Measurements from ENCODE around the gene ORAI2. TPM values are rescaled to one million over a fixed set of nuclear protein-coding genes. Genes with fewer than 3 reads are reported as not detected.

Gene ORAI2
- total and polyA plus RNA-seq, 2 of the 13 experiments (the other 11 are each of a cell fraction or from before 2014, with no cell fraction given), result 3.0 to 6.0 TPM

DNA sequence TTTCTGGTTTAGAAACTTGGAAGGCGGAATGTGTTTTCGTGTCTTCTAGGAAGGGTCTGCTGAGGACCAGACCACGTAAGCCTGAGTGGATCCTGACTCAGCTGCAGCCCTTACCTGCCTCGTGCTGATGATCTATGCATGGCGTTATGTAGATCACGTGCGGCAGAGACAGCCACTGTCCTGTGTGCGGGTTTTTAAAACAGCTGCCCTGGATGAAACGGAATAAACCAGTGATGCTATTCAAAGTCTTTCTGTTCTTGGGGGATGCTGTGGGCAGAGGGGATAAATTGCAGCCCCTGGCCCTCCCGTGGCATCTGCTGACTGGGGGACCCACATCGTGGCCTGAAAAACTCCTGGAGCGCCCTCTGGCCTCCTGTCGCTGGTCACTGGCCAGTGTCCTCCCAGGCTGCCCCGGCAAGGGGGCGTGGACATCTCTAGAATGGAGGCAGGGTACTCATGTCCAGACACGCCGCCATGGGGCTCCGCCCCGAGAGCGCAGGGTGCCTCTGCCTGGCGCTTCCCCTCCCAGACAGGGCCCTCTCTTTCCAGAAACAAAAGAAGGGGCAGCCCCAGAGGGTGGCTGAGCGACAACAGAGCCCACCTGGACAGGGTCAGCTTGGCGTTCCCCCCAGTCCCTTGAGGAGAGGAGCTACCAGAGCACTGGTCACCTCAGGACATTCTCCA lies 18.1 kb downstream of the ORAI2 start (continued):
- TF ChIP-seq, protein P1, sequence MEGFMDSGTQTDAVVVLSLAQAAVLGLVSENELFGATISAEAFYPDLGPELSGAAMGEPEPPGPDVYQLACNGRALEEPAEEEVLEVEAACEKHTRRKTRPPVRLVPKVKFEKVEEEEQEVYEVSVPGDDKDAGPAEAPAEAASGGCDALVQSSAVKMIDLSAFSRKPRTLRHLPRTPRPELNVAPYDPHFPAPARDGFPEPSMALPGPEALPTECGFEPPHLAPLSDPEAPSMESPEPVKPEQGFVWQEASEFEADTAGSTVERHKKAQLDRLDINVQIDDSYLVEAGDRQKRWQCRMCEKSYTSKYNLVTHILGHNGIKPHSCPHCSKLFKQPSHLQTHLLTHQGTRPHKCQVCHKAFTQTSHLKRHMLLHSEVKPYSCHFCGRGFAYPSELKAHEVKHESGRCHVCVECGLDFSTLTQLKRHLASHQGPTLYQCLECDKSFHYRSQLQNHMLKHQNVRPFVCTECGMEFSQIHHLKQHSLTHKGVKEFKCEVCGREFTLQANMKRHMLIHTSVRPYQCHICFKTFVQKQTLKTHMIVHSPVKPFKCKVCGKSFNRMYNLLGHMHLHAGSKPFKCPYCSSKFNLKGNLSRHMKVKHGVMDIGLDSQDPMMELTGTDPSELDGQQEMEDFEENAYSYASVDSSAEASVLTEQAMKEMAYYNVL (CRISPR knock-in tag; IDR thresholded peaks at IDR 0.05; ENCODE audit: borderline replicate concordance), result no peak
- TF ChIP-seq ATF4 (CRISPR knock-in tag; IDR thresholded peaks at IDR 0.05) (no peak), RAD51 (IDR thresholded peaks at IDR 0.05; ENCODE audit: borderline replicate concordance) (no peak), ZNF451 (CRISPR knock-in tag; IDR thresholded peaks at IDR 0.05) (no peak), TCF12 (IDR thresholded peaks at IDR 0.05) (no peak), TCF12 (CRISPR knock-in tag; IDR thresholded peaks at IDR 0.05) (no peak), ZSCAN30 (CRISPR knock-in tag; IDR thresholded peaks at IDR 0.05) (no peak), IRF9 (CRISPR knock-in tag; IDR thresholded peaks at IDR 0.05; ENCODE audit: borderline replicate concordance) (peak; percentile 27; the same call in 1 of the 2 replicates), ZNF251 (CRISPR knock-in tag; IDR thresholded peaks at IDR 0.05) (no peak), ZNF383 (CRISPR knock-in tag; IDR thresholded peaks at IDR 0.05; ENCODE audit: borderline replicate concordance) (no peak), ZNF142 (CRISPR knock-in tag; IDR thresholded peaks at IDR 0.05) (no peak), MTF2 (CRISPR knock-in tag; IDR thresholded peaks at IDR 0.05; ENCODE audit: borderline replicate concordance) (no peak), ZNF337 (CRISPR knock-in tag; IDR thresholded peaks at IDR 0.05; ENCODE audit: borderline replicate concordance, low read depth) (no peak), TMF1 (CRISPR knock-in tag; IDR thresholded peaks at IDR 0.05; ENCODE audit: low read depth) (no peak), STAT5B (CRISPR knock-in tag; IDR thresholded peaks at IDR 0.05) (no peak), MATR3 (CRISPR knock-in tag; IDR thresholded peaks at IDR 0.05) (no peak)
- TF ChIP-seq, protein P2, sequence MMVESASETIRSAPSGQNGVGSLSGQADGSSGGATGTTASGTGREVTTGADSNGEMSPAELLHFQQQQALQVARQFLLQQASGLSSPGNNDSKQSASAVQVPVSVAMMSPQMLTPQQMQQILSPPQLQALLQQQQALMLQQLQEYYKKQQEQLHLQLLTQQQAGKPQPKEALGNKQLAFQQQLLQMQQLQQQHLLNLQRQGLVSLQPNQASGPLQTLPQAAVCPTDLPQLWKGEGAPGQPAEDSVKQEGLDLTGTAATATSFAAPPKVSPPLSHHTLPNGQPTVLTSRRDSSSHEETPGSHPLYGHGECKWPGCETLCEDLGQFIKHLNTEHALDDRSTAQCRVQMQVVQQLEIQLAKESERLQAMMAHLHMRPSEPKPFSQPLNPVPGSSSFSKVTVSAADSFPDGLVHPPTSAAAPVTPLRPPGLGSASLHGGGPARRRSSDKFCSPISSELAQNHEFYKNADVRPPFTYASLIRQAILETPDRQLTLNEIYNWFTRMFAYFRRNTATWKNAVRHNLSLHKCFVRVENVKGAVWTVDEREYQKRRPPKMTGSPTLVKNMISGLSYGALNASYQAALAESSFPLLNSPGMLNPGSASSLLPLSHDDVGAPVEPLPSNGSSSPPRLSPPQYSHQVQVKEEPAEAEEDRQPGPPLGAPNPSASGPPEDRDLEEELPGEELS (CRISPR knock-in tag; IDR thresholded peaks at IDR 0.05), result no peak

Measured in HepG2 (cell line).